ENCODE results near the gene CXADR. TPM values are rescaled to one million over a fixed set of nuclear protein-coding genes. Genes with fewer than 3 reads are reported as not detected.

CXADR gene
- total RNA-seq, 1 experiment from 2014 or later, result 24.7 TPM

- POLR2A ChIA-PET, result no interaction called here
- Histone ChIP-seq H3K4me3 (ENCODE audit: low read depth in 2 of 2, low read length in 2 of 2) (no peak overlapping the region), H3K27me3 (ENCODE audit: control insufficient read depth, insufficient read depth, low read length) (no peaks in the 10 kb centered on the region), H3K27ac (ENCODE audit: low read length) (no peak overlapping the region), H3K4me1 (ENCODE audit: control insufficient read depth, insufficient read depth, low read length) (peaks cover 3% of the 10 kb centered on the region), H3K9me3 (ENCODE audit: control insufficient read depth, insufficient read depth, low read depth, low read length) (no peaks in the 10 kb centered on the region), H3K36me3 (ENCODE audit: control insufficient read depth, insufficient read depth, low read length) (no peaks in the 10 kb centered on the region; the same call in 1 of the 2 replicates)
- no peak for TF ChIP-seq SIN3A (IDR thresholded peaks at IDR 0.05; ENCODE audit: borderline replicate concordance, insufficient read depth, low read depth, low read length)
- TF ChIP-seq CTCF (IDR thresholded peaks at IDR 0.05), result no peak
- in situ Hi-C loops (cut with HindIII; ENCODE audit: low pct_unique_long_range_greater_than_20kb, low sequenced_read_pairs), result no loop called here
- no TSS peak for BruUV-seq (replicated peaks)
- DNase-seq (ENCODE audit: low read depth, low spot score), result no peak
- intact Hi-C loops (cut with micrococcal nuclease; ENCODE audit: unreplicated experiment), result no loop called here
- CTCF ChIA-PET, result no interaction called here
- ATAC-seq, result peak; percentile 68
Observed at GRCh38 chr21:17548262-17548661, 35.4 kb downstream of the CXADR start.

- no peaks in the 10 kb centered on the region; the same call in 1 of the 2 replicates for H3K36me3 ChIP-seq (ENCODE audit: control insufficient read depth, insufficient read depth, low read length)
- H3K4me3 ChIP-seq (ENCODE audit: low read depth in 2 of 2, low read length in 2 of 2), result no peak overlapping the region
- no peaks in the 10 kb centered on the region for H3K9me3 ChIP-seq (ENCODE audit: control insufficient read depth, insufficient read depth, low read depth, low read length)
- no peak for ATAC-seq
- ChIA-PET POLR2A (no interaction called here), CTCF (no interaction called here)
- in situ Hi-C loops (cut with HindIII; ENCODE audit: low pct_unique_long_range_greater_than_20kb, low sequenced_read_pairs) (no loop called here), intact Hi-C loops (cut with micrococcal nuclease; ENCODE audit: unreplicated experiment) (no loop called here)
- no peaks in the 10 kb centered on the region for H3K27me3 ChIP-seq (ENCODE audit: control insufficient read depth, insufficient read depth, low read length)
- no peak for DNase-seq (ENCODE audit: low read depth, low spot score)
- TF ChIP-seq CTCF (IDR thresholded peaks at IDR 0.05) (no peak), REST (IDR thresholded peaks at IDR 0.05; ENCODE audit: insufficient read depth in 1 of 2, low read depth in 2 of 2, low read length in 1 of 2) (no peak)
- no TSS peak for BruUV-seq (replicated peaks)
- H3K27ac ChIP-seq (ENCODE audit: low read length), result no peak overlapping the region
- H3K4me1 ChIP-seq (ENCODE audit: control insufficient read depth, insufficient read depth, low read length), result peaks cover 3% of the 10 kb centered on the region
Observed at GRCh38 chr21:17550671-17551308, 37.9 kb downstream of the CXADR start.

- DNase-seq (ENCODE audit: low read depth, low spot score), result no peak
- BruUV-seq (replicated peaks), result no TSS peak
- TF ChIP-seq CTCF (IDR thresholded peaks at IDR 0.05) (no peak), SIN3A (IDR thresholded peaks at IDR 0.05; ENCODE audit: borderline replicate concordance, insufficient read depth, low read depth, low read length) (no peak), POLR2AphosphoS5 (IDR thresholded peaks at IDR 0.05; ENCODE audit: low read depth, low read length) (no peak), TCF7L2 (IDR thresholded peaks at IDR 0.05; ENCODE audit: low read depth, low read length) (no peak), REST (IDR thresholded peaks at IDR 0.05; ENCODE audit: insufficient read depth in 1 of 2, low read depth in 2 of 2, low read length in 1 of 2) (no peak)
- Histone ChIP-seq H3K4me3 (ENCODE audit: low read depth in 2 of 2, low read length in 2 of 2) (no peak overlapping the region), H3K9me3 (ENCODE audit: control insufficient read depth, insufficient read depth, low read depth, low read length) (no peaks in the 10 kb centered on the region), H3K27me3 (ENCODE audit: control insufficient read depth, insufficient read depth, low read length) (no peaks in the 10 kb centered on the region), H3K36me3 (ENCODE audit: control insufficient read depth, insufficient read depth, low read length) (no peaks in the 10 kb centered on the region; the same call in 1 of the 2 replicates), H3K27ac (ENCODE audit: low read length) (no peak overlapping the region), H3K4me1 (ENCODE audit: control insufficient read depth, insufficient read depth, low read length) (peaks cover 3% of the 10 kb centered on the region)
- CTCF ChIA-PET, result no interaction called here
- ATAC-seq, result no peak
- intact Hi-C loops (cut with micrococcal nuclease; ENCODE audit: unreplicated experiment), result no loop called here
- POLR2A ChIA-PET, result no interaction called here
- in situ Hi-C loops (cut with HindIII; ENCODE audit: low pct_unique_long_range_greater_than_20kb, low sequenced_read_pairs), result no loop called here
Observed at GRCh38 chr21:17552410-17552809, 39.6 kb downstream of the CXADR start.
